Body of pancreas (tissue), 4 donors: Measurements from ENCODE around the gene GULP1. TPM values are rescaled to one million over a fixed set of nuclear protein-coding genes. Genes with fewer than 3 reads are reported as not detected.
A peak's percentile ranks its signal among the peaks of the same experiment; 100 is the strongest.

ENCODE experiments used
- ATAC-seq: fragments of 150-250 bp; one replicate; pipeline ENCODE4 v1.9.1; 2016
- DNase-seq, 4 donors: peaks; one replicate each; pipeline ENCODE4 v3.0.0-alpha.2; 2019
- H3K27ac ChIP-seq, 4 donors: fragments of 200-600 bp; sonication (generic); 1 replicate in 3 of 4; 2 replicates in 1 of 4; pipeline versions ENCODE4 v1.5.1 to v1.6.1; 2016 to 2019; ENCODE audit warnings: mild to moderate bottlenecking in 1 of 4, mixed read lengths in 1 of 4, moderate library complexity in 1 of 4
- H3K27me3 ChIP-seq, 2 donors: fragments of 200-600 bp; sonication (generic); one replicate each; pipeline ENCODE4 v1.6.0; 2016; ENCODE audit warnings: mild to moderate bottlenecking in 1 of 2
- H3K36me3 ChIP-seq, 2 donors: fragments of 200-600 bp; sonication (generic); replicated peaks in 1 of 2; 2 replicates each; pipeline ENCODE4 v1.5.1; 2016; ENCODE audit warnings: low read depth in 2 of 2; ENCODE audit not compliant: insufficient read depth in 1 of 2
- H3K4me1 ChIP-seq: fragments of 200-600 bp; sonication (generic); one replicate; pipeline ENCODE4 v1.6.0; 2016
- H3K4me3 ChIP-seq, 2 donors: fragments of 200-600 bp; sonication (generic); 1 replicate in 1 of 2; 2 replicates in 1 of 2; pipeline ENCODE4 v1.5.1; 2016 to 2019
- H3K9me3 ChIP-seq, 3 donors: fragments of 200-600 bp; sonication (generic); 1 replicate in 2 of 3; 2 replicates in 1 of 3; pipeline ENCODE4 v1.5.1; 2016
- CTCF ChIP-seq, 7 experiments: fragments of 450-650 bp in 4 of 7; fragments of 200-600 bp in 3 of 7; sonication (generic) in 3 of 7; IDR thresholded peaks; one replicate each; pipeline ENCODE4 v1.5.1; 2016 to 2019; ENCODE audit warnings: antibody characterized with exemption in 7 of 7
- POLR2A ChIP-seq, 3 donors: fragments of 450-650 bp; IDR thresholded peaks; one replicate each; pipeline ENCODE4 v1.6.1; 2016; ENCODE audit warnings: antibody characterized with exemption in 3 of 3, mild to moderate bottlenecking in 2 of 3
- WGBS, 2 donors: methylation state at CpG; one replicate each; pipeline ENCODE4 v1.1.5; 2017; 5-methylcytosine and 5-hydroxymethylcytosine counted together
- intact Hi-C: fragments of 100-400 bp; cut with DNase I; formaldehyde crosslinking; loops from one replicate; pipeline ENCODE4 v1.15.1; 2023
- total RNA-seq, 2 donors: library from RNA; depleted of rRNA; stranded (reverse); fragments of >200 nt; gene quantifications; one replicate each; pipeline ENCODE4 v1.1.0, GENCODE V29; 2016

GULP1 gene
- total RNA-seq, 2 donors from 2014 or later, result 24.7 to 50.3 TPM

- no peak for TF ChIP-seq CTCF (IDR thresholded peaks at IDR 0.05)
- no peak for TF ChIP-seq POLR2A (IDR thresholded peaks at IDR 0.05)
- Histone ChIP-seq H3K36me3 (no peaks in the 10 kb centered on the region), H3K4me1 (peaks cover 16% of the 10 kb centered on the region), H3K4me3 (no peak overlapping the region), H3K27me3 (no peaks in the 10 kb centered on the region), H3K27ac (peak overlapping the region in 1 of 4 donors; percentile 18), H3K9me3 (no peaks in the 10 kb centered on the region)
- no peak for ATAC-seq
- intact Hi-C loops, result no loop called here
- DNase-seq, result no peak
- 79 to 84% methylated on average over 3 of the region's 3 CpGs for WGBS, 2 donors
Observed at GRCh38 chr2:188379748-188380147, 88.1 kb downstream of the GULP1 start.

- TF ChIP-seq CTCF (IDR thresholded peaks at IDR 0.05), result no peak
- no peak for TF ChIP-seq POLR2A (IDR thresholded peaks at IDR 0.05)
- no peak overlapping the region for H3K4me3 ChIP-seq
- no peak for ATAC-seq
- H3K9me3 ChIP-seq, result no peaks in the 10 kb centered on the region
- H3K4me1 ChIP-seq, result peaks cover 16% of the 10 kb centered on the region
- DNase-seq, result no peak
- 16 to 18% methylated on average over 2 of the region's 2 CpGs for WGBS, 2 donors
- H3K27me3 ChIP-seq, result no peaks in the 10 kb centered on the region
- peak overlapping the region in 2 of 4 donors; percentile 18 for H3K27ac ChIP-seq
- H3K36me3 ChIP-seq, result no peaks in the 10 kb centered on the region
- intact Hi-C loops, result no loop called here
Observed at GRCh38 chr2:188380280-188380679, 88.6 kb downstream of the GULP1 start.

DNA sequence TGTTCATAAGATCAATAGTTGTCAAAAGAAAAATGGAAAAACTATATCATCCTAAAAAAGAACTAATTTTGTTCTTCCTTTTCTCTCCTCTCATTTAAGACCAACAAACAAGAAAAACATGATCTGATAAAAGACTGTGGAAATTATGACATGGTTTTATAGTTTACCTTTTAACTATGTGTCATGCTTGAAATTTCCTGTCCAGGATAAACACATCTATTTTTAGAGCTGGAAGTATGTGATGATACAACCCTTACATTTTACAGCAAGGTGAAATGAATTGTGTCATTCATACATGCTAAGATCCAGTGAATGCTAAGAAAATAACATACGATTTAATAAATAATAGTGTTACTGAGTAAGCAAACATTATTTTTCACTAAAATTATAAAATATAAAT, 89.9 kb downstream of the GULP1 start:
- Histone ChIP-seq H3K4me3 (no peak overlapping the region), H3K36me3 (no peaks in the 10 kb centered on the region), H3K4me1 (peaks cover 16% of the 10 kb centered on the region), H3K27ac (peak overlapping the region in 3 of 4 donors; percentile 38 to 50 (median 45)), H3K9me3 (no peaks in the 10 kb centered on the region), H3K27me3 (no peaks in the 10 kb centered on the region)
- intact Hi-C loops, result no loop called here
- DNase-seq (no peak), ATAC-seq (peak; percentile 86)
- WGBS, 2 donors, result 63 to 72% methylated on average over 1 of the region's 1 CpG
- TF ChIP-seq POLR2A (IDR thresholded peaks at IDR 0.05), result no peak
- no peak for TF ChIP-seq CTCF (IDR thresholded peaks at IDR 0.05)

GRCh38 chr2:188382107-188382506, 90.4 kb downstream of the GULP1 start:
- Histone ChIP-seq H3K4me3 (no peak overlapping the region), H3K27ac (peak overlapping the region in 3 of 4 donors; percentile 38 to 50 (median 45)), H3K27me3 (no peaks in the 10 kb centered on the region), H3K9me3 (no peaks in the 10 kb centered on the region), H3K36me3 (no peaks in the 10 kb centered on the region), H3K4me1 (peaks cover 16% of the 10 kb centered on the region)
- intact Hi-C loops, result no loop called here
- TF ChIP-seq CTCF (IDR thresholded peaks at IDR 0.05), result no peak
- no peak for TF ChIP-seq POLR2A (IDR thresholded peaks at IDR 0.05)
- WGBS, 2 donors, result 81 to 93% methylated on average over 2 of the region's 2 CpGs
- DNase-seq (no peak), ATAC-seq (no peak)

- intact Hi-C loops, result no loop called here
- TF ChIP-seq POLR2A (IDR thresholded peaks at IDR 0.05) (no peak), CTCF (IDR thresholded peaks at IDR 0.05) (no peak)
- Histone ChIP-seq H3K4me1 (peaks cover 16% of the 10 kb centered on the region), H3K4me3 (no peak overlapping the region), H3K9me3 (no peaks in the 10 kb centered on the region), H3K36me3 (no peaks in the 10 kb centered on the region), H3K27ac (no peak overlapping the region), H3K27me3 (no peaks in the 10 kb centered on the region)
- DNase-seq (no peak), ATAC-seq (no peak)
- WGBS, 2 donors, result 36 to 42% methylated on average over 1 of the region's 1 CpG
Observed at GRCh38 chr2:188383158-188383557, 91.5 kb downstream of the GULP1 start.
